Upper lobe of left lung (tissue), 6 donors: ENCODE data around the gene TNFSF10. TPM values are rescaled to one million over a fixed set of nuclear protein-coding genes. Genes with fewer than 3 reads are reported as not detected.

Source experiments
- ATAC-seq, 2 donors: fragments of 200-7000 bp; cut with Tn5 transposase; one replicate each; pipeline ENCODE4 v1.9.1; 2022; ENCODE audit warnings: mild to moderate bottlenecking in 2 of 2, moderate library complexity in 2 of 2; ENCODE audit not compliant: low FRiP score in 2 of 2
- DNase-seq, 2 donors: peaks; one replicate each; pipeline ENCODE4 v3.0.0-alpha.2; 2019 to 2020
- H3K27ac ChIP-seq, 4 donors: fragments of 200-600 bp; sonication (generic); one replicate each; pipeline ENCODE4 v1.5.1; 2016 to 2019
- H3K27me3 ChIP-seq, 4 donors: fragments of 200-600 bp; sonication (generic); one replicate each; pipeline ENCODE4 v1.5.1; 2017 to 2019
- H3K36me3 ChIP-seq, 4 donors: fragments of 200-600 bp; sonication (generic); one replicate each; pipeline ENCODE4 v1.5.1; 2016 to 2019
- H3K4me1 ChIP-seq, 4 donors: fragments of 200-600 bp; sonication (generic); one replicate each; pipeline ENCODE4 v1.5.1; 2018 to 2019
- H3K4me3 ChIP-seq, 4 donors: fragments of 200-600 bp; sonication (generic); one replicate each; pipeline ENCODE4 v1.5.1; 2017 to 2019; ENCODE audit warnings: mild to moderate bottlenecking in 2 of 4, moderate library complexity in 1 of 4
- H3K9me3 ChIP-seq, 4 donors: fragments of 200-600 bp; sonication (generic); one replicate each; pipeline ENCODE4 v1.5.1; 2018 to 2019
- CTCF ChIP-seq, 6 experiments: fragments of 450-650 bp in 4 of 6; fragments of 200-600 bp in 2 of 6; sonication (generic) in 2 of 6; IDR thresholded peaks; one replicate each; pipeline ENCODE4 v1.5.1; 2016 to 2019; ENCODE audit warnings: antibody characterized with exemption in 6 of 6
- EP300 ChIP-seq, 4 donors: sonication (generic); formaldehyde crosslinking; IDR thresholded peaks; one replicate each; pipeline ENCODE4 v1.5.1; 2017; ENCODE audit warnings: antibody characterized with exemption in 4 of 4, control low read depth in 2 of 4
- POLR2A ChIP-seq, 4 donors: fragments of 450-650 bp; IDR thresholded peaks; one replicate each; pipeline ENCODE4 v1.5.1; 2016 to 2017; ENCODE audit warnings: antibody characterized with exemption in 4 of 4, mild to moderate bottlenecking in 2 of 4
- POLR2AphosphoS5 ChIP-seq, 2 donors: sonication (generic); formaldehyde crosslinking; IDR thresholded peaks; one replicate each; pipeline ENCODE4 v1.5.1; 2017; ENCODE audit warnings: antibody characterized with exemption in 2 of 2
- WGBS, 2 donors: methylation state at CpG; one replicate each; pipeline ENCODE4 v1.1.5; 2017 to 2018; 5-methylcytosine and 5-hydroxymethylcytosine counted together
- total RNA-seq, 6 donors: library from RNA; depleted of rRNA in 4 of 6; stranded (reverse); fragments of >200 nt in 4 of 6; gene quantifications; one replicate each; pipeline versions ENCODE4 v1.1.0 to v1.2.1, GENCODE V29; 2016 to 2021
- donor health status: DM: no; HTN: no; CAD: no; lungs with moderate emphysema.
- donor health status: DM: no; HTN: yes; CAD: no; lungs with severe emphysema.

Gene TNFSF10
- total RNA-seq, 6 donors from 2014 or later, result 41.0 to 95.2 (median 76.8) TPM

- ATAC-seq (no peak), DNase-seq (no peak)
- Histone ChIP-seq H3K36me3 (no peaks in the 10 kb centered on the region), H3K27ac (no peak overlapping the region), H3K27me3 (no peaks in the 10 kb centered on the region), H3K4me3 (no peak overlapping the region), H3K9me3 (no peaks in the 10 kb centered on the region), H3K4me1 (no peaks in the 10 kb centered on the region)
- no peak for TF ChIP-seq CTCF (IDR thresholded peaks at IDR 0.05)
- no peak for TF ChIP-seq EP300 (IDR thresholded peaks at IDR 0.05)
- 89 to 100% methylated on average over 1 of the region's 1 CpG for WGBS, 2 donors
Measured at GRCh38 chr3:172470588-172470987, 52.6 kb downstream of the TNFSF10 start.

- no peaks in the 10 kb centered on the region for H3K9me3 ChIP-seq
- TF ChIP-seq CTCF (IDR thresholded peaks at IDR 0.05) (no peak), POLR2AphosphoS5 (IDR thresholded peaks at IDR 0.05) (no peak), EP300 (IDR thresholded peaks at IDR 0.05) (no peak), POLR2A (IDR thresholded peaks at IDR 0.05) (no peak)
- ATAC-seq, result no peak
Measured at GRCh38 chr3:172467170-172467824, 55.9 kb downstream of the TNFSF10 start.

GRCh38 chr3:172466553-172467130 is 56.6 kb downstream of the TNFSF10 start:
- WGBS, 2 donors, result 72 to 97% methylated on average over 4 of the region's 4 CpGs
- TF ChIP-seq POLR2AphosphoS5 (IDR thresholded peaks at IDR 0.05) (no peak), POLR2A (IDR thresholded peaks at IDR 0.05) (no peak)

More at GRCh38 chr3:172467170-172467824, 55.9 kb downstream of the TNFSF10 start:
- Histone ChIP-seq H3K36me3 (no peaks in the 10 kb centered on the region), H3K4me3 (no peak overlapping the region), H3K4me1 (no peaks in the 10 kb centered on the region), H3K27ac (no peak overlapping the region), H3K27me3 (no peaks in the 10 kb centered on the region)
- WGBS, 2 donors, result 92% methylated on average over 2 of the region's 2 CpGs
- no peak for DNase-seq

GRCh38 chr3:172465281-172465680 is 57.9 kb downstream of the TNFSF10 start:
- TF ChIP-seq EP300 (IDR thresholded peaks at IDR 0.05), result no peak
- no peak for TF ChIP-seq POLR2A (IDR thresholded peaks at IDR 0.05)
- no peak for TF ChIP-seq POLR2AphosphoS5 (IDR thresholded peaks at IDR 0.05)
- TF ChIP-seq CTCF (IDR thresholded peaks at IDR 0.05), result no peak
- DNase-seq (no peak), ATAC-seq (no peak)
- no peak overlapping the region for H3K4me3 ChIP-seq
- no peaks in the 10 kb centered on the region for H3K9me3 ChIP-seq
- no peaks in the 10 kb centered on the region for H3K36me3 ChIP-seq
- H3K27me3 ChIP-seq, result no peaks in the 10 kb centered on the region
- peaks cover 0 to 3% (median 0%) of the 10 kb centered on the region in 4 donors for H3K4me1 ChIP-seq
- H3K27ac ChIP-seq, result no peak overlapping the region

More at GRCh38 chr3:172466553-172467130, 56.6 kb downstream of the TNFSF10 start:
- Histone ChIP-seq H3K36me3 (no peaks in the 10 kb centered on the region), H3K27ac (no peak overlapping the region), H3K4me1 (no peaks in the 10 kb centered on the region), H3K27me3 (no peaks in the 10 kb centered on the region), H3K4me3 (no peak overlapping the region), H3K9me3 (no peaks in the 10 kb centered on the region)
- no peak for DNase-seq
- ATAC-seq, result no peak

- no peak for DNase-seq
- no peaks in the 10 kb centered on the region for H3K9me3 ChIP-seq
- no peak for ATAC-seq
- TF ChIP-seq POLR2A (IDR thresholded peaks at IDR 0.05) (no peak), EP300 (IDR thresholded peaks at IDR 0.05) (no peak), POLR2AphosphoS5 (IDR thresholded peaks at IDR 0.05) (no peak)
- no peaks in the 10 kb centered on the region for H3K36me3 ChIP-seq
- H3K4me1 ChIP-seq, result peaks cover 0 to 3% (median 0%) of the 10 kb centered on the region in 4 donors
- H3K27ac ChIP-seq, result no peak overlapping the region
- H3K4me3 ChIP-seq, result no peak overlapping the region
- no peaks in the 10 kb centered on the region for H3K27me3 ChIP-seq
- WGBS, 2 donors, result 93 to 95% methylated on average over 6 of the region's 6 CpGs
Measured at GRCh38 chr3:172464306-172464705, 58.9 kb downstream of the TNFSF10 start.
